ENCODE data around the gene CHST7.

- no peak for TF ChIP-seq CTCF (IDR thresholded peaks at IDR 0.05)
- TF ChIP-seq POLR2A (IDR thresholded peaks at IDR 0.05): no peak
These were observed 1.9 kb upstream of the CHST7 start for GRCh38 chrX:46571423-46572339.
